Measurements from ENCODE around the gene MFAP4. TPM values are rescaled to one million over a fixed set of nuclear protein-coding genes. Genes with fewer than 3 reads are reported as not detected.

Gene MFAP4
- total RNA-seq, 1 experiment from 2014 or later = 1.5 TPM

GRCh38 chr17:19381741-19382444 is 5.1 kb downstream of the MFAP4 start:
- Histone ChIP-seq H2BK5ac (ENCODE audit: insufficient read length, low read length) (no peak overlapping the region), H2BK15ac (ENCODE audit: low read depth, low read length) (no peak overlapping the region), H2AFZ (ENCODE audit: low read length) (no peak overlapping the region), H3K27me3 (ENCODE audit: insufficient read depth, low read length) (no peaks in the 10 kb centered on the region), H2BK120ac (ENCODE audit: low read depth, low read length, poor library complexity, severe bottlenecking) (no peak overlapping the region), H2BK20ac (ENCODE audit: low read depth, low read length, poor library complexity, severe bottlenecking) (no peak overlapping the region), H3K14ac (ENCODE audit: insufficient read depth, low read length) (no peak overlapping the region), H3K23me2 (ENCODE audit: insufficient read length, low read depth, low read length, poor library complexity, severe bottlenecking) (peaks cover 7% of the 10 kb centered on the region), H3K4me1 (ENCODE audit: insufficient read depth, low read length) (no peaks in the 10 kb centered on the region), H4K91ac (ENCODE audit: insufficient read length, low read depth, low read length) (no peak overlapping the region), H3K9me3 (ENCODE audit: control insufficient read depth, low read depth, low read length) (no peaks in the 10 kb centered on the region), H3T11ph (ENCODE audit: low read length) (no peak overlapping the region), H3K4me2 (ENCODE audit: insufficient read depth, insufficient read length, low read length) (no peak overlapping the region), H3K18ac (ENCODE audit: insufficient read length, low read depth, low read length) (no peak overlapping the region), H4K20me1 (ENCODE audit: control insufficient read depth, insufficient read depth, insufficient read length) (no peaks in the 10 kb centered on the region), H3K9ac (ENCODE audit: extremely low read depth, insufficient read length, low read length) (no peak overlapping the region), H4K5ac (ENCODE audit: insufficient read length, low read depth, low read length) (no peak overlapping the region), H2AK5ac (ENCODE audit: insufficient read length, low read length) (no peak overlapping the region), H3K79me1 (ENCODE audit: insufficient read depth, low read depth, low read length, poor library complexity, severe bottlenecking) (peaks cover 6% of the 10 kb centered on the region), H4K8ac (replicated peaks; ENCODE audit: insufficient read length, low read depth, low read length) (no peak overlapping the region), H3K56ac (ENCODE audit: insufficient read length, low read depth, low read length) (no peak overlapping the region), H3K27ac (ENCODE audit: insufficient read length, low read depth, low read length) (no peak overlapping the region), H3K79me2 (ENCODE audit: insufficient read depth, low read length) (peaks cover 4% of the 10 kb centered on the region; the same call in 1 of the 2 replicates), H2BK12ac (ENCODE audit: insufficient read length, low read depth, low read length) (no peak overlapping the region), H3K23ac (ENCODE audit: insufficient read length, low read depth, low read length) (no peak overlapping the region), H3K4ac (ENCODE audit: low read depth, low read length) (no peak overlapping the region)
- H3K27me3 Mint-ChIP-seq (ENCODE audit: low read depth) = no peaks in the 10 kb centered on the region
- peaks cover 24 to 43% of the 10 kb centered on the region in 2 experiments for H3K4me1 Mint-ChIP-seq
- no CpG with 5 or more reads among the region's 31 CpGs for WGBS (ENCODE audit: extremely low coverage, insufficient read length, low lambda C conversion rate)
- no peak for DNase-seq
- no peaks in the 10 kb centered on the region for H3K9me3 Mint-ChIP-seq
- H3K36me3 Mint-ChIP-seq (ENCODE audit: insufficient read depth in 1 of 3, low read depth in 3 of 3) = peaks cover 37 to 63% (median 62%) of the 10 kb centered on the region in 3 experiments
- TF ChIP-seq CTCF (conservative IDR thresholded peaks at IDR 0.05) = no peak
- no peak overlapping the region for H3K4me3 Mint-ChIP-seq
- no peak overlapping the region for H3K27ac Mint-ChIP-seq

Measured in H9 (cell line).